Measurements from ENCODE around the gene KRT15.

DNA sequence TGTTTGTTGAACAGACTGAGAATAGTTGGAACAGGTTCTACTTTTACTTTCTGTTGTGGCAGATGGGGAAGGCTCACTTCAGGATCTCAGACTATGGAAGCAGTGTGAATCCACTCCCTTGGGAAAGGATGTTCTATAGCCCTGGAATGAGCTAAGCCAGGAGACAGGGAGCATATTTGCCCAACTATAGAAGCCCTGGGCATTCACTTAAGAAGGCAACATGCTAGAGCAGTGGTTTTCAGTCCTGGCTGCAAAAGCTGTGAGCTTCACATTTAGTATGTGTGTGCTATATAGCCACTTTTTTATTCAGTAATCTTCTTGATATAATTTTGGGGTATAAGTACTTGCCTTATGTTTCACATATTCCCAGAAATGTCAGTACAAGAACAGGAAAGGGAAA is 50.3 kb downstream of the KRT15 start:
- no peak for TF ChIP-seq POLR2A (IDR thresholded peaks at IDR 0.05; ENCODE audit: low read length)
- TF ChIP-seq GATA1 (IDR thresholded peaks at IDR 0.05; ENCODE audit: low read depth, low read length) = no peak
